Spleen (tissue), 7 donors: ENCODE results near the gene CCDC188.

Experiments used
- CTCF ChIP-seq, 11 experiments: fragments of 200-600 bp in 7 of 11; fragments of 450-650 bp in 4 of 11; sonication (generic) in 4 of 11; IDR thresholded peaks in 8 of 11; conservative IDR thresholded peaks in 3 of 11; 1 replicate in 7 of 11; 2 replicates in 4 of 11; pipeline versions ENCODE4 v1.4.0 to v1.8.0; 2016 to 2021; ENCODE audit warnings: antibody characterized with exemption in 11 of 11, inconsistent platforms in 4 of 11, mild to moderate bottlenecking in 1 of 11
- POLR2A ChIP-seq, 3 donors: fragments of 450-650 bp; IDR thresholded peaks; one replicate each; pipeline ENCODE4 v1.5.1; 2017; ENCODE audit warnings: antibody characterized with exemption in 3 of 3, mild to moderate bottlenecking in 1 of 3
- donor health status: DM: no; HTN: no; CAD: no; lungs with moderate emphysema.
- donor health status: DM: no; HTN: no; CAD: no.
- donor health status: DM: no; HTN: no; CAD: no.

- TF ChIP-seq CTCF (IDR thresholded peaks at IDR 0.05 in 8 of 11, conservative IDR thresholded peaks at IDR 0.05 in 3 of 11) (no peak), POLR2A (IDR thresholded peaks at IDR 0.05) (no peak)
Observed at GRCh38 chr22:20127869-20128618, 22.8 kb downstream of the CCDC188 start.
